IPS DF 4.7 (cell line): ENCODE measurements around the gene RNF2.

Source experiments
- DNase-seq: peaks from one replicate; pipeline ENCODE4 v3.0.0-alpha.2; 2013; ENCODE audit warnings: low spot score; ENCODE audit errors: extremely low read depth

Gene RNF2

GRCh38 chr1:185091480-185091879 lies 46.1 kb downstream of the RNF2 start:
- DNase-seq, result no peak

- no peak for DNase-seq
Observed at GRCh38 chr1:185094761-185095160, 49.4 kb downstream of the RNF2 start.

- no peak for DNase-seq
Observed at GRCh38 chr1:185096531-185096930, 51.2 kb downstream of the RNF2 start.

GRCh38 chr1:185104083-185104482 lies 58.7 kb downstream of the RNF2 start:
- DNase-seq, result no peak

GRCh38 chr1:185105121-185105520 lies 59.8 kb downstream of the RNF2 start:
- no peak for DNase-seq

- no peak for DNase-seq
Observed at GRCh38 chr1:185108321-185108720, 63.0 kb downstream of the RNF2 start.

- DNase-seq, result no peak
Observed at GRCh38 chr1:185110145-185110544, 64.8 kb downstream of the RNF2 start.

GRCh38 chr1:185111873-185112272 lies 66.5 kb downstream of the RNF2 start:
- DNase-seq, result no peak

- DNase-seq, result no peak
Observed at GRCh38 chr1:185112356-185112755, 67.0 kb downstream of the RNF2 start.

- no peak for DNase-seq
Observed at GRCh38 chr1:185129708-185130107, 84.3 kb downstream of the RNF2 start.

GRCh38 chr1:185132534-185132933 lies 87.2 kb downstream of the RNF2 start:
- DNase-seq, result no peak

- no peak for DNase-seq
Observed at GRCh38 chr1:185137896-185138545, 92.7 kb downstream of the RNF2 start.

- no peak for DNase-seq
Observed at GRCh38 chr1:185139246-185139645, 93.9 kb downstream of the RNF2 start.

- no peak for DNase-seq
Observed at GRCh38 chr1:185144233-185144632, 98.9 kb downstream of the RNF2 start.

GRCh38 chr1:185151215-185151614 lies 105.9 kb downstream of the RNF2 start:
- no peak for DNase-seq
